ENCODE data around the gene GTF2H4.
"Not testable (repeated sequence)": the region's sequence is repeated elsewhere in the genome, so short reads cannot be mapped to it uniquely, and the experiment has no call there.

The GTF2H4 gene

DNA sequence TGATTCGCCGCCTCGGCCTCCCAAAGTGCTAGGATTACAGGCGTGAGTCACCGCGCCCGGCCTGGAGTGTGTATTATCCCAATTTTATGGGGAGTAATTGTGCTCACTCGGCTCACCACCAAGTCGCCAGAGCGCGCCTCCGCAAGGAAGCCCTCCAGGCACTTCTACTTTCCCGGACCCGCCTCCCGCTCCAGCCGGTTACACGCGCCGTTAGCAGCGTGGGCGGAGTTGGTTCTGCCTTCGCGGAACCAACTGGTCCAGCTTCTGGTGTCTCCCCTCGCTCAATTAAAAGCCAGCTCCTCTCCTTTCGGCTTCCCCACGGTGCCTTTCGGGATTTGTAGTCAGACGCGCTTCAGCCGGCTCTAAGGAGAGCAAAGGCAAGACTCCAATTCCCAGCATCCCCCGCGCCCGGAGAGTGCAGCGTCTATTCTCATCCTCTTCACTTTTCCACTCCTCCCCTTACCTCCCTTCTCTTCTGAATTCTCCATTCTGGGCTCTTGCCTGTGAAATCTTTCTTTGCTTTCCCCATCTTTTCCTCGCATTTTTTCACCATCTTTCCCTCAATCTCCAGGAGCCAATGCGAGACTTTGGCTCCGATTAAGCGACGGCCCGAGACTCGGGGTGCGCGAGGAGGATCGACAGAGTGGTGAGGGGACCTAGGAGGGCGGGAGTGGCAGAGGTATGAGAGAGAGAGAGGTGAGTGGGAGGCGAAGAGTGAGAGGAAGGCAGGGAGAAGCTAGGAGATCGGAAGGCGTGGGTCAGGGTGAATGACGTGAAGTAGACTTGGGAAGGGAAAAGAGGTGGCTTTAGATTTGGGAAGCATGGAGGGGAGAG, at the start of gene GTF2H4:
Gene GTF2H4 (plus strand): TSS at position 450 of the 834 bp plus-strand sequence.
- DNase-seq = peak; percentile 96

DNA sequence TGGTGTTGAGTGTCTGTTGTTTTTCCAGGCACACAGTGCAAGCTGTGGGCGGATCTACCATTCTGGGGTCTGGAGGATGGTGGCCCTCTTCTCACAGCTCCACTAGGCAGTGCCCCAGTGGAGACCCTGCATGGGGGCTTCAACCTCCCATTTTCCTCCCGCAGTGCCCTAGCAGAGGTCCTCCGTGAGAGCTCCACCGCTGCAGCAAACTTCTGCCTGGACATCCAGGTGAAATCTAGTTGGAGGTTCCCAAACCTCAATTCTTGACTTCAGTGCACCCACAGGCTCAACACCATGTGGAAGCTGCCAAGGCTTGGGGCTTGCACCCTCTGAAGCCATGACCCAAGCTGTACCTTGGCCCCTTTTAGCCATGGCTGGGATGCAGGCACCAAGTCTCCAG, 48.3 kb upstream of the GTF2H4 start:
- not testable (repeated sequence) for DNase-seq

DNA sequence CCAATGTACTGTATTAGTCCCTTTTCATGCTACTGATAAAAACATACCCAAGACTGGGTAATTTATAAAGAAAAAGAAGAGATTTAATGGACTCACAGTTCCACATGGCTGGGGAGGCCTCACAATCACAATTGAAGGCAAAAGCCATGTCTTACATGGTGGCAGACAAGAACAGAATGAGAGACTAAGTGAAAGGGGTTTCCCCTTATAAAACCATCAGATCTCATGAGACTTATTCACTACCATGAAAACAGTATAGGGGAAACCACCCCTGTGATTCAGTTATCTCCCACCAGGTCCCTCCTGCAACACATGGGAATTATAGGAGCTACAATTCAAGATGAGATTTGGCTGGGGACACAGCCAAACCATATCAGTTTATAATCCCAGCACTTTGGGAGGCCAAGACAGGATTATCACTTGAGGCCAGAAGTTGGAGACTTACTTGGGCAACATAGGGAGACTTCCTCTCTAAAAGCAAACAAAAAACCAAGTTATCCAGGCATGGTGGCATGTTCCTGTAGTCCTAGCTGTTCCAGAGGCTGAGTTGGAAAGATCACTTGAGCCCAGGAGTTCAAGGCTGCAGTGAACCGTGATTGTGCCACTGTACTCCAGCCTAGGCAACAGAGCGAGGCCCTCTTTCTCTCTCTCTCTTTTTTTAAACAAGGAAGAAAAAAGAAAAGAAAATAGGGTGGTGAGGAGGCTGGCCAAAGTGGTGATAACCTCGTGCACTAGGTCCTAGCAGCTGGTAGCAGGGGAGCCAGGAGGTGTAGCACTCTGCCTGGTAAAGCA, 46.6 kb upstream of the GTF2H4 start:
- no peak for DNase-seq

DNA sequence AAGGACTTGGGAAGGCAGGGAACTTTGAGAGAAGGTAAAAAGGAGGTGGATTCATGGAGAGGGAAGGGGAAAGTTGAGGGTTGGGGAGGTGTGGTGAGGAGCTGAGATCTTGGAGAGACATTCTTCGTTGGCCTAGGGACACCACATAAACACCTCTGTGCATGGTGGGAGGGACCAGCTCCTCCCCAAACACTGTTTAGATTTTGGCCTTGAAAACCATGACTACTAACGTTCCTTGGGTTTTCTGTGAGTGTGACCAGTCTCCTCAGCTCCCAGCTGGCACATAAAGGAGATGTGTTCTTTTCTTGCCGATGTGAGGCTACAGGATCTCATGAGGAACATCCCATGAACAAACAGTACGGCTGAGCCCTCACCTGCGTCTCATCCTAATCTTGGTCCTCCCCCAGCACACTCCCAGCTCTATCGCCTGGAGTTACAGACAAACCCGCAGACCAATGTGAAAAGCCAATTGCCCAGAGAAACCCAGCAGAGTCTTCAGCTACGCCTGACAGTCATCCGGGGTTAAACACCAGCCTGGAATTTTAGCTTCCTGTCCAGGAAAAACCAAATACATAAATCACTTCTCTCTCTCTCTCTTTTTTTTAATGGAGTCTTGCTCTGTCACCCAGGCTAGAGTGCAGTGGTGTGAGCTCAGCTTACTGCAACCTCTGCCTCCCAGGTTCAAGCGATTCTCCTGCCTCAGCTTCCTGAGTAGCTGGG, 45.7 kb upstream of the GTF2H4 start:
- DNase-seq = no peak

DNA sequence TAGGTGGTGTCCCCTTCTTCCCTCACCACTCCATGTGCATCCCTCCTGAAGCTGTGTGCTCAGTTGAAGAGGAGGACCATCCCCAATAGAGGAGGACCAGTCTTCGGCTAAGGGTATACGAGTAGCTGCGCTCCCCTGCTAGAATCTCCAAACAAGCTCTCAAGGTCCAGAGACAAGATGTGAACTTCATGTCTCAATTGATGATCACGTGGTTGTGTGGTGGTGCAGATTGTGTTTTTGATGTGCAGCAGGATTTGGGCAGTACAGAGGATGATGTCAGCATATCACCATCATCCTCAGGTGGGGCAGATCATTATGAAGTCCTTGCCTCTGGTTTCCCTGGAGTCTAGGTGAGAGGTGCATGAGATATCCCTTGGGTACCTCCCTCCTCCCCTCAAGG, 43.7 kb upstream of the GTF2H4 start:
- no peak for DNase-seq

DNA sequence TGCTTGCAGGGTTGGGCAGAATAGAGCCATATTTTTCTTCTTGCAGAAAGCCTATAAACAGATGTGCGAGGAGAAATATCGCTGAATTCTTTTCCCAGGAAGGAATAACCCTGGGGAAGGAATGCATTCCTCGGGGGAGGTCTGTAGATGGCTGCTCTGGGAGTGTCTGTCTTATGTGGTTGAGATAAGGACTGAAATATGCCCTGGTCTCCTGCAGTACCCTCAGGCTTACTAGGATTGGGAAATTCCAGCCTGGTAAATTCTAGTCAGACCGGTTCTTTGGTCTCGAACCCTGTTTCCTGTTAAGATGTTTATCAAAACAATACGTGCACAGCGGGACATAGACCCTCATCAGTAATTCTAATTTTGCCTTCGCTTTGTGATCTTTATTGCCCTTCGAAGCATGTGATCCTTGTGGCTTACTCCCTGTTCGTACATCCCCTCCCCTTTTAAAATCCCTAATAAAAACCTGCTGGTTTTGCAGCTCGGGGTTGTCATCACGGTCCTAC, 38.7 kb upstream of the GTF2H4 start:
- not testable (repeated sequence) for DNase-seq

DNA sequence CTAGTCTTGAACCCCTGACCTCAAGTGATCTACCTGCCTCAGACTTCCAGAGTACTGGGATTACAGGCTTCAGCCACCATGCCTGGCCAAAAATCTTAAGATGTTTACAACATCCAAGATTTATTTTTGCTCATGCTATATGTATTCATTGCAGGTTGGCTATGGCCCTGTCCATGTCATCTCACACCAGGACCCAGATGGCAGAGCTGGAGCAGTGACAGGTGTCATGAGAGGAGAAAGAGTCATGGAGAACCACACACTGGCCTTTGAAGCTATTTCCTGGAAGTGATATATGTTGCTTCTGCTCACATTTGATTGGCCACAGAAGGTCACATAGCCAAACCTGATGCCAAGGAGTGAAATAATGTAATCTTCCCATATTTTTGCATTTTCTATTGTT, 37.5 kb upstream of the GTF2H4 start:
- no peak for DNase-seq

DNA sequence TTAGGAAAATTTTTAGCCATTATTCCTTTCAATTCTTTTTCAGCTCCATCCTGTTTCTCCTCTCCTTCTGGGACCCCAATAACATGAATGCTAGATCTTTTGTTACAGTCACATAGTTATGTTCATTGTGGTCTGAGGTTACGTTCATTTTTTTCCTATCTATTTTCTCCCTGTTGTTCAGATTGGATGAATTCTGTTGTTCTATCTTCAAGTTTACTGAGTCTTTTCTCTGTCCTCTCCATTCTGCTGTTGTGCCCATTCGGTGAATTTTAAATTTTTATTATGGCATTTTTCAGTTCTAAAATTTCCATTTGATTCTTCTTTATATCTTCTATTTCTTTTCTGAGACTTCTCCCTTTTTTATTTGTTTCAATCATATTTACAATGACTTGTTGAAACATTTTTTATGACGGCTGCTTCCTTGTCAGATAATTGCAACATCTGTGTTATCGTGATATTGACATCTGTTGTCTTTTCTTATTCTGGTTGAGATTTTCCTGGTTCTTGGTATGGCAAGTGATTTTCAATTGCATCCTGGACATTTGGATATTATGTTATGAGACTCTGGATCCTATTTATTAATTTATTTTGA, 36.3 kb upstream of the GTF2H4 start:
- DNase-seq = no peak

DNA sequence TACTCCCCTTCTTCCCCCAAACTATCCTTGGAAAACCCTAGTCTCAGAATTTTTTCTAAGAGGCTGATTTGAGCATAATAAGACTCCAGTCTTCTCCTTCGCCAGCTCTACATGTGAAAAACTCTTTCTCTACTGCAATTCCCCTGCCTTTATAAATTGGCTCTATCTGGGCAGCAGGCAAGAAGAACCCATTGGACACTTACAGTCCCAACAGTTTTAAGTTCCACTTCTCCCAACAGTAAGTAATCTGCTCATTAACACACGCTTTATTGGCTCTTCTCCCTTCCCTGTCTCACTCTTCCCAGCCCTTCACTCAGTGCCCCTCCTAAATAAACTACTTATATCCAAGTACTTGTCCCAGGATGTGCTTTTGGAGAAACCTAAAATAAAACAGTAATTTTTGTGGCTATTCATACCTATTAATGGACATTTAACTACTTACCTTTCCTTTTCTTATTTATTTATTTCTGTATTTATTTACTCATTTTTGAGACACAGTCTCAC, 34.8 kb upstream of the GTF2H4 start:
- no peak for DNase-seq

DNA sequence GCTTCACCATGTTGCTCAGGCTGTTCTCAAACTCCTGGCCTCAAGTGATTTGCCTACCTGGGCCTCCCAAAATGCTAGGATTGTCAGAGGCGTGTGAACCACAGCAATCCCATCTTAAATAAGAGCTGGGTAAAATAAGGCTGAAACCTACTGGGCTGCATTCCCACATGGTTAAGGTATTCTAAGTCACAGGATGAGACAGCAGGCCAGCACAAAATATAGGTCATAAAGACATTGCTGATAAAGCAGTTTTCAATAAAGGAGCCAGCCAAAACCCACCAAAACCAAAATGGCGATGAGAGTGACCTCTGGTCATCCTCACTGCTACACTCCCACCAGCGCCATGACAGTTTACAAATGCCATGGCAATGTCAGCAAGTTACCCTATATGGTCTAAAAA, 34.2 kb upstream of the GTF2H4 start:
- not testable (repeated sequence) for DNase-seq

DNA sequence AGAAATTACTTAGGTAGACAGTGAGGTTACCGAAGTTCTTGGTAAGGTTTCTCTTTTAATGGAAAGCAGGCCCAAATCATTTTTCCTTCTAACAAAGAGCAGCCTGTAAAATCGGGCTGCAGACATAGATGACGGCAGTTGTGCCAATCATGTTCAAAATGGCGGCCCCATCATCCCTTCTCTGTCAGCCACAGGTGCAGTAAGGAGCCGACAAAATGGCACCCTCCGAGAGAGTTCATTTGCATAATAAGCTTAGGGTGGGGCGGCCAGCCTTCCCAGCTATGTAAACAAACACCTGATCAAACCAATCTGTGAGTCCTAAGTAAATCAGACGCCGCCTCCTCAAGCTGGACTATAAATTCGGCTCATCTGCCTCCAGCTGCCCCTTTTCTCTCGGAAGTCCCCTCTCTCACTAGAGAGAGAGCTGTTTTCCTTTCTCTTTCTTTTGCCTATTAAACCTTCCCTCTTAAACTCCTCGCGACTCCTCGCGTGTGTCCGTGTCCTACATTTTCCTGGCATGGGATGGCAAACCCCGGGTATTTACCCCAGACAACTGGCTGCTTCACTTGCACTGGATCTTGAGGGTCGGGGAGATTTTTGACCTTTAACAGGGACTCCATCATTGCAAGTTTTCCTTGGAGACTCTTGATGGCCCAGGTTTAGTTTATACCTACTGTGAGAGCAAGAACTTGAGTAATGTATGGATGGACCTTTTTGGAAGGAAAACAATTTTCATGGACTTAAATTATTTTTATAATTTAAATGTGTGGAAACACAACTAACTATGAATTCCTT, 32.6 kb upstream of the GTF2H4 start:
- DNase-seq = peak; percentile 78

DNA sequence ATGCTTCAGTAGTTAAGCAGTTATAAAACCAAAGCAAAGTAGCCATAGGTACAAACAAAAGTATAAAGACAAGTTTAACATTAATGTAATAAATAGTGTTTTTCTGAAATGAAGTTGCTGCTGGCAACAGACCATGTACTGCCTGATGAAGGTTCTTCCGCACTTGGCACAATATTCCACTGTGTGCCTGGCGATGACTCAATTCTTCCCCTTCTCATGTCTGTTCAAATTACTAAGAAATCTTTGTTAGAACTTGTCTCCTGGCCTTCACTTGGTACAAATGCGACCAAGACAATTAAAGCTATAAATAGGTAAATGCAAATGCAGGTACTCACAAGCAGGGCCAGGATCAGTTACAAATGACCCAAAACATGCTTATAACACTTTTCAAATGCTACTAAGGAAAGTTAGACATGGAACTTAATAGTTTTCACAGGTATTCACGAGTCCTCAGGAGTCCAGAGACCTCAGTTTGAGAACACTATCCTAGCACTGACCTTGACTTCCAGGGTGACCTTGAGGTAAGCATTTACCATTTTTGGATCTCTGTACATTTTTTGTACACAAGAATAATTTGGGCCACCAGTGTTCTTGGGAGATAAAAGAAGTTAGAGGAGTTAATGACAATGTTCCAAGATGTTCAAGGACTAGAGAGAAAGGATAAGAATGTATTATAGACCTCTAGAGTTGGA, 31.8 kb upstream of the GTF2H4 start:
- DNase-seq = peak; percentile 33

DNA sequence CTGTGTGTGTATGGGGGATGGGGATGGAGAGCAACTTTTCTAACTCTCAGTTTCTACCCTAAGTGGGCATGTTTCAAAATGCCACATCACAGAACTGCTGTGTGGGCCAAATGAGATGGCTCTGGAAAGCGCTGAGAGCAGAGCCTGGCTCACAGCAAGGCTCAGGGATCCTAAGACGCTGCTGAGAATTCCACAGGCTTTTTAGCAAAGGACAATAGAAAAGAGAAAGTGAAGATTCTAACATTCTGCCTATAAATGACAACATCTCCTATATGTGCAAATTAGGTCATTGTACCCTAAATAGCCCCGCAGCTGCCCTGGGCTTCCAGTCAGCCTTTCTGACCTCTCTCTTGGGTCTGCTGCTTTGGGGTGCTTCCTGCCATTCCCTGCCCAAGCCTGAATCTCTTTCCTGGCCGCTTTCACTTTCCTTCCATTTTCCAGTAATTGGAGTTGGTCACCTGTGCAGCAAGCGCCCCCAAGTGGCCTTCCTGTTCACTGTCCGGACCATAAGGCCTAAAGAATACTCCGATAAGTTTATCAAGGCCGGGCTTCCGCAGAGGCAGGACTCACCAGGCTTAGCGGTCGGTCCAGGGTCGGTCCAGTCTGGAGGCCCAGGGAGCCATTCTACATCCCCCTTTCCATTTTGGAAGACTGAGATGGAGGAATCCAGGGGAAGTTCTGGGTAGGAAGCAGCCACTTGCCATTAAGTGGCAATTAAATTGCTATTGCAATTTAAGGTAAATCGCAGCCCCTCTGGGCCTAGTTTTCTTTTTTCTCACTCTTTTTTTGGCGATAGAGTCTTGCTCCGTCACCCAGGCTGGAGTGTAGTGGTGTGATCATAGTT, 30.4 kb upstream of the GTF2H4 start:
- DNase-seq = peak; percentile 52

DNA sequence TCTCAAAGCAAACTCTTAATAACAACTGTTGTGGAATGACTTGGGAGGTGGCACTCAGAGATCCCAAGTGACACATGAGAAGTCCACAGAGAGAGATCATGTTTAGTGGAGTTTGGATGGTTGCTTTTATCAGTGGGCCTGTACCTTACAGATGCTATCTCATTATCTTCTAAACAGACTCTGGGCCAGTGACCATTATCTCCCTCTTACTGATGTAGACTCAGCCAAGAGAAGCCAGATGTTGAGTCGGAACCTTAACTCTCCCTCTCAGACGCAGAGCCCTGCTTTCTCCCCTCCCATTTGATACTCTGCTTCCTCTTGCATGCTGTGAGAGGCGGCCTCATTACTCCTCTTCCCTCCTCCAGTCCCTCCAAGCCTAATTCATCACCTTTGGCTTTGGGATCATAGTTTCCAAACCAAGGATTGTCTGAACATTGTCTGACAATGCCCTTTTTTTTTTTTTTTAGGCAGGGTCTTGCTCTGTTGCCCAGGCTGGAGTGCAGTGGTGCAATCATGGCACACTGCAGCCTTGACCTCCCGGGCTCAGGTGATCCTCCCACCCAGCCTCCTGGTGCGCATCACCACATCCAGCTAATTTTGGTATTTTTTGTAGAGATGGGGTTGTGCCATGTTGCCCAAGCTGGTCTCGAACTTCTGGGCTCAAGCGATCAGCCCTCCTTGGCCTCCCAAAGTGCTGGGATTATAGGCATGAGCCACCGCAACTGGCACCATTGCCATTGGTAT, 28.2 kb upstream of the GTF2H4 start:
- DNase-seq = no peak

DNA sequence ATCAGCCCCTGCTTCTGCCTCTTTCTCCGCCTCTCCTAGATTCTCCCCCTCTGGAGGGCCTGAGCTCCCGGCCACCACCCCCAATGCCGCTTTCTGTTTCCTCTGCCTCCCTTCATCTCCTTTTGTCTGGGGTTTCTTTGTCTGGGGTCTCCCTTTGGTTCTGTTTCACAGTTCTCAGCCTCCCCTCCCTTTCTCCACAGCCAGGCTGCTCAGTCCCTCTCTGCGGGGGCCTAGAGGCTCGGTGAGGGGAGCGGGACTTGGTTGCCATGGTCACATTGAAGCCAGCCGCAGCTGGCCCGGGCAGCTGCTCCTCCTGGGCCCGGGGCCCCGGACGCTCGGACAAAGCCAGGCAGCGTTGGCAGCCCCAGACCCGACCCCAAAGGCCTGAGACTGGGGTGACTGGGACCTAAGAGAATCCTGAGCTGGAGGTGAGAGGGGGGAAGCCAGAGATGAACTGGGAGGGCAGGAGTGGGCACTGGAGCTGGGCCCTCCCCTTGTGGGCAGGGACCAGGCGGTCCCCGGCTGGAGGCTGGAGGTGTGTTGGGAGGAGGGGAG, 27.2 kb upstream of the GTF2H4 start:
- DNase-seq = no peak

DNA sequence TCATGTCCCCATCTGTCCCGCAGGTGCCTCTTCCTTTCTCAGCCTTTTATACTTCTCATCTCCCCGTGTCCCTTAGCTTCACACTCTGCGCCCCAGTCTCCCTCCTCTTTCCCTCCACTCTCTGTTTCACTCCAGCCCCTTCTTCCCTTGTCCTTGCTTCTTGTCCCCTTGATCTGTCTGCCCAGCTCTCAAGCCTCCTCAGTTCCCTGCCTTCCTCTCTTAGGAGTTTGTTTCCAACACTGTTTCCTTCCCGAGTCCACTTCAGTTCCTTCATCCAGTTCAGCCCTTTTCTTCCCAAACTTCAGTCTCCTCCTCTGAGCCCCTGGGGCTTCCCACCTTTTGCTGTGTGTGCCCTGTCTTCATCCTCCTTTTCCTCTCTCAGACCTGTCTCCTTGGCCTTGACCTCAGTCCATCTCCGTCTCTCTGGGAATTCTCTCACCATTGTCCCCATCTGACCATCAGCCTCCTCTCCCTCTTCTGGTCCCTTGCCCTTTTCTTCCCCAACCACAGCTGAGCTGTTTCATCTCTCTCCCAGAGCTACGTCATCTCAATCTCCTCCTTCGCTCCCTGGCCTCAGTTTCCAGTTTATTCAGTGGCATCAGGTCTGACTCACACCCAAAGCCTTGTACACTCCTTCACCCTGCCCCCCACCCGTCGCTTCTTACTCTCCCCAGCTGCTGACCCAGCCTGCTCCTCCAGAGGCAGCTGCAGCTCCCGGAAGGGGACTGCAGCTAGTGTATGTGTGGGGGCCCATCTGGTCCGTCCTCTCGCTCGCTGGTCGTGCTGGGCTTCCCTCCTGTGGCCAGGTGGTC, 26.4 kb upstream of the GTF2H4 start:
- DNase-seq = no peak

DNA sequence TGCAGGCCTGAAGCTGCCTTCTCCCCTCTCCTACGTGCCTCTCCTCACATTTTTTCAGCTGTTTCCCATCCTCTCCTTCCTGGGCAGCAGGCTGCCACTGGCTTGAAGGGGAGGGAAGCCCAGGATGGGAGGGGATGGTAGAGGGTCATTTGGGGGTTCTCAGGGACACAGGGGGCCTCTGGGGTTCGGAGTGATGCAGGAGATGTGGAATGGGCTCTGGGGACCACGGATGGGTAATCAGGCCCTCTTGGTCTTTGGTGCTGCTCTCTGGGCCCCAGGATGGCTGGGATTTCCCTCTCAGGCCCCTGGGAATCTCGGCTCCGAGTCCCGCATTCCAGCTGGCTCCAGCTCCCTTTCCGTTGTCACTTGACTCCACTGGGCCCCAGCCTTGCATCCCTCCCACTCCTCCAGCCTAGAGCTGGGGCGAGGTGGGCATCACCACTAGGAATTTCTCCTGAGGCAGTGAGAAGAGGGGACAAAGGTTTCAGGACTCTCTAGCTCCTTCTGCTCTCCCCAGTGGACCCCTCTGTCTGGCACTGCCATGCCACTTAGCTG, 25.7 kb upstream of the GTF2H4 start:
- DNase-seq = no peak
